Smooth muscle cell (in vitro differentiated cells): Measurements from ENCODE around the gene LARP4B. TPM values are rescaled to one million over a fixed set of nuclear protein-coding genes. Genes with fewer than 3 reads are reported as not detected.

ENCODE experiments used
- DNase-seq: peaks from one replicate; lab custom pipeline; 2025; ENCODE audit not compliant: unreplicated experiment; lab: John Stamatoyannopoulos, UW
- H2AFZ ChIP-seq: fragments of 200-600 bp; sonication (generic); 2 replicates; pipeline ENCODE4 v1.6.0; 2016; ENCODE audit warnings: antibody characterized with exemption, low read depth, mild to moderate bottlenecking
- H3F3A ChIP-seq: fragments of 200-600 bp; sonication (generic); 2 replicates; pipeline ENCODE4 v1.6.0; 2017; ENCODE audit warnings: antibody characterized with exemption, low read depth
- H3K27ac ChIP-seq: fragments of 200-600 bp; sonication (generic); 2 replicates; pipeline ENCODE4 v1.5.1; 2016; ENCODE audit warnings: low read depth, mild to moderate bottlenecking
- H3K27me3 ChIP-seq: fragments of 200-600 bp; sonication (generic); 2 replicates; pipeline ENCODE4 v1.6.1; 2016; ENCODE audit warnings: low read depth, mild to moderate bottlenecking
- H3K36me3 ChIP-seq: fragments of 200-600 bp; sonication (generic); 2 replicates; pipeline ENCODE4 v1.5.1; 2016; ENCODE audit warnings: low read depth
- H3K4me1 ChIP-seq: fragments of 200-600 bp; sonication (generic); 2 replicates; pipeline ENCODE4 v1.5.1; 2016; ENCODE audit warnings: low read depth
- H3K4me2 ChIP-seq: fragments of 200-600 bp; sonication (generic); 2 replicates; pipeline ENCODE4 v1.6.0; 2016; ENCODE audit warnings: mild to moderate bottlenecking
- H3K4me3 ChIP-seq: fragments of 200-600 bp; sonication (generic); 2 replicates; pipeline ENCODE4 v1.5.1; 2016; ENCODE audit warnings: mild to moderate bottlenecking
- H3K79me2 ChIP-seq: fragments of 200-600 bp; sonication (generic); 2 replicates; pipeline ENCODE4 v1.6.0; 2016; ENCODE audit warnings: low read depth, mild to moderate bottlenecking
- H3K9ac ChIP-seq: fragments of 200-600 bp; sonication (generic); 2 replicates; pipeline ENCODE4 v1.6.0; 2016; ENCODE audit warnings: low read depth
- H3K9me3 ChIP-seq: fragments of 200-600 bp; sonication (generic); replicated peaks from 2 replicates; pipeline ENCODE4 v1.5.1; 2016; ENCODE audit warnings: low read depth
- H4K20me1 ChIP-seq: fragments of 200-600 bp; sonication (generic); 2 replicates; pipeline ENCODE4 v1.6.0; 2016; ENCODE audit warnings: low read depth
- WGBS: methylation state at CpG from one replicate; pipeline ENCODE4 v1.1.7; 2016; ENCODE audit warnings: low lambda C conversion rate; 5-methylcytosine and 5-hydroxymethylcytosine counted together
- polyA plus RNA-seq: library from polyadenylated mRNA; unstranded; fragments of >200 nt; fragmentation: Nextera tagmentation; extraction: Ambion mirVana; gene quantifications from 2 replicates; pipeline ENCODE4 v1.2.1, GENCODE V29; 2016
- total RNA-seq: library from RNA; depleted of rRNA; stranded (reverse); fragments of >200 nt; gene quantifications from 2 replicates; pipeline ENCODE4 v1.2.3, GENCODE V29; 2014
- TF ChIP-seq, protein P1 (sequence below): fragments of 200-600 bp; sonication (generic); IDR thresholded peaks from 2 replicates; pipeline ENCODE4 v1.5.1; 2017; ENCODE audit warnings: borderline replicate concordance, mild to moderate bottlenecking, antibody characterized with exemption; ENCODE audit not compliant: insufficient read depth, poor library complexity, severe bottlenecking

LARP4B gene
- total and polyA plus RNA-seq, 2 experiments from 2014 or later = 16.7 to 24.9 TPM

DNA sequence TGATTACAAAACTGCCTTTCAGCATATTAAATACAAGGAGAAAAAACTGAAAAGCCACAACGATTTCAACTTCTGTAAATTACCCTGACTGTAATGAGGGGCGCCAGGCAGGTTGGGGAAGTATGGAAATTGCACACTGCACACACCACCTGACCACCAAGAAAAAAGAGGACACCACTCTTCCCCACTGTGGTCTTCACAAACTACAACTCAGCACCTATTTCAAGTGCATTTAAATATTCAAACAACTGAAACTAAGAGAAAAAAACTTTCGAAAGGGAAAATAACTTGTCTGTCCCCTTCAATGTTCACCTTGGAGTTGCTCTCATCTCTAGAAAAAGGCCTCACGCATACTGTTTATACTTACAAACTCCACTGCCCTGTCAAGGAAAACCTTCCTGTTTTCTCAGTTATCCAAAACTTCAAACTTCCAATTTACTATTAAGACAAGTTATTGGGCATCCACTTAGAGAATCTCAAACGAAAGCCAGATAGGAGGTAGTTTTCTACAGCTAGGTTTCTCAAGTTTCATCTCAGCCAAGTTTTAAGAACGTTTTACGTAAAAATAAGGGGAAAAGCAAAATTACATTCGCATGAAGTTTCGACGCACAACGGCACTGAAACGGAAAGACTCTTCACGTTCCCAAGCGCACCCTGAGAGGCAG is 1.4 kb downstream of the LARP4B start:
- H3F3A ChIP-seq = no peaks in the 10 kb centered on the region
- no peak overlapping the region for H2AFZ ChIP-seq
- H3K9ac ChIP-seq = peak overlapping the region; percentile 64
- TF ChIP-seq, protein P1, sequence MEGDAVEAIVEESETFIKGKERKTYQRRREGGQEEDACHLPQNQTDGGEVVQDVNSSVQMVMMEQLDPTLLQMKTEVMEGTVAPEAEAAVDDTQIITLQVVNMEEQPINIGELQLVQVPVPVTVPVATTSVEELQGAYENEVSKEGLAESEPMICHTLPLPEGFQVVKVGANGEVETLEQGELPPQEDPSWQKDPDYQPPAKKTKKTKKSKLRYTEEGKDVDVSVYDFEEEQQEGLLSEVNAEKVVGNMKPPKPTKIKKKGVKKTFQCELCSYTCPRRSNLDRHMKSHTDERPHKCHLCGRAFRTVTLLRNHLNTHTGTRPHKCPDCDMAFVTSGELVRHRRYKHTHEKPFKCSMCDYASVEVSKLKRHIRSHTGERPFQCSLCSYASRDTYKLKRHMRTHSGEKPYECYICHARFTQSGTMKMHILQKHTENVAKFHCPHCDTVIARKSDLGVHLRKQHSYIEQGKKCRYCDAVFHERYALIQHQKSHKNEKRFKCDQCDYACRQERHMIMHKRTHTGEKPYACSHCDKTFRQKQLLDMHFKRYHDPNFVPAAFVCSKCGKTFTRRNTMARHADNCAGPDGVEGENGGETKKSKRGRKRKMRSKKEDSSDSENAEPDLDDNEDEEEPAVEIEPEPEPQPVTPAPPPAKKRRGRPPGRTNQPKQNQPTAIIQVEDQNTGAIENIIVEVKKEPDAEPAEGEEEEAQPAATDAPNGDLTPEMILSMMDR = no peak
- no peaks in the 10 kb centered on the region for H3K27me3 ChIP-seq
- no peaks in the 10 kb centered on the region for H3K9me3 ChIP-seq
- H3K4me3 ChIP-seq = peak overlapping the region; percentile 91
- H3K27ac ChIP-seq = peak overlapping the region; percentile 51
- peak overlapping the region; percentile 84 for H3K4me2 ChIP-seq
- peaks cover 9% of the 10 kb centered on the region for H3K4me1 ChIP-seq
- no peak for DNase-seq
- WGBS = 13% methylated on average over 14 of the region's 14 CpGs
- peaks cover 56% of the 10 kb centered on the region for H3K79me2 ChIP-seq
- peaks cover 56% of the 10 kb centered on the region for H4K20me1 ChIP-seq
- H3K36me3 ChIP-seq = no peaks in the 10 kb centered on the region

DNA sequence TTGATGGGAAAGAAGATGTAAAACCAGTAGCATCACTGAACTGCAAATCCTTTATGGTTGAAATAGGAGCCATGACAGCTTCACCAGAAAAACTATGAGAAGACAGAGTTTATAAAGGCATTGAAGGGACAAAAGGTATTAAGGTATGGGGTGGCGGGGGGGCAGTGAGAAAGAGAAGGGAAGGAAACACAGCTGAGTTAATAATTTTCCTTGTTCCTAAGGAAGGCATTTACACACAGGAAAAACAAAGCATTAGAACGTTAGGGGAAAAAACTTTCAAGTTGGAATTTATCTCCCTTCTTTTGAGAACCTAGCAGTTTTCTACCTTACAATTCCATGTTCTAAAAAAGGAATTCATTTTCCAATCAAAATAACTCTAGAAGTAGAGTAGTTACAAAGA is 4.4 kb downstream of the LARP4B start:
- TF ChIP-seq, protein P1 = no peak
- no peak for DNase-seq

DNA sequence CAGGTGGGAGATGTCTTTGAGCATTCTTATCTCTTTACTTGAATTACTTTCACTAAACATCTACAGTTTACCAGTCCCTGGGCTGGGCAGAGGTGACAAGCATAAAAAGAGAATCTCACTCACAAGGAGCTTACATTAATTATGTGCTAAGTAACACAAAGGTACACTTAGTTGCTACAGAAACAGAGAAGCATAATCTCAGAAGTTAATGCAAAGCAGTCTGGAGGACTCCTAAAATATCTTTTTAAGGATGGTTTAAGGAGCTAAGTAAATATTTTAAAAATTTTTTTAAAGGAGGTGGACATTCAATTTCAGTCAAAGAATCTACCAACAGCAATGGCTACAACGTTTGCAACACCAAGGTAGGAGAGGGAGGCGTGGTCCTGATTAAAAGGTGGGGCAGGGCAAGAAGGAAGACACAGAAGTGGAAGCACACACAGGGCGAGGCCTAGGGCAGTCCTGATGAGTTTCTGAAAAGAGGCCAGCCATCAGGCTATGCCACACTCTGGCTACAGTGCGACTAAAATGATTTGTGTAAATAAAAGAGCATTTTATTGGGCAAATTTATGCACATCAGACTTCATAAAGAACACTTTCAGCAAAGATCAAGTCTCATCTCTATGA is 5.3 kb downstream of the LARP4B start:
- Histone ChIP-seq H3K9ac (no peak overlapping the region), H4K20me1 (peaks cover 95% of the 10 kb centered on the region), H3K27ac (no peak overlapping the region), H3K79me2 (peaks cover 96% of the 10 kb centered on the region), H3K4me3 (no peak overlapping the region), H2AFZ (no peak overlapping the region), H3F3A (no peaks in the 10 kb centered on the region), H3K4me2 (no peak overlapping the region), H3K27me3 (no peaks in the 10 kb centered on the region), H3K36me3 (no peaks in the 10 kb centered on the region), H3K9me3 (no peaks in the 10 kb centered on the region), H3K4me1 (peaks cover 9% of the 10 kb centered on the region)
- TF ChIP-seq, protein P1 = no peak
- DNase-seq = no peak
- 78% methylated on average over 4 of the region's 4 CpGs for whole genome bisulfite sequencing

More for the DNA sequence above, 4.4 kb downstream of the LARP4B start:
- Histone ChIP-seq H3K36me3 (no peaks in the 10 kb centered on the region), H2AFZ (no peak overlapping the region), H3K4me2 (no peak overlapping the region), H3K27me3 (no peaks in the 10 kb centered on the region), H3K27ac (no peak overlapping the region), H3K9me3 (no peaks in the 10 kb centered on the region), H3K9ac (no peak overlapping the region), H3K4me3 (no peak overlapping the region), H3F3A (no peaks in the 10 kb centered on the region), H3K79me2 (peaks cover 86% of the 10 kb centered on the region), H3K4me1 (peaks cover 9% of the 10 kb centered on the region), H4K20me1 (peaks cover 85% of the 10 kb centered on the region)
- 91% methylated on average over 2 of the region's 2 CpGs for WGBS
